ENCODE data around the gene ATP9A. TPM values are rescaled to one million over a fixed set of nuclear protein-coding genes. Genes with fewer than 3 reads are reported as not detected.

Gene ATP9A
- polyA plus RNA-seq, 1 donor from 2014 or later, result 56.1 TPM

- Histone ChIP-seq H3K9me2 (ENCODE audit: insufficient read depth, low read length) (no peaks in the 10 kb centered on the region), H3F3A (ENCODE audit: insufficient read depth, low read length, poor library complexity, severe bottlenecking) (no peaks in the 10 kb centered on the region), H3K9ac (ENCODE audit: low read length) (no peak overlapping the region), H3K9me3 (ENCODE audit: low read length) (no peaks in the 10 kb centered on the region), H4K20me1 (ENCODE audit: insufficient read depth) (no peaks in the 10 kb centered on the region), H3K4me2 (ENCODE audit: low read length) (no peak overlapping the region), H3K4me3 (ENCODE audit: low read length) (no peak overlapping the region), H2AFZ (ENCODE audit: low read depth, low read length) (no peak overlapping the region), H3K27ac (ENCODE audit: low read length) (no peak overlapping the region), H3K36me3 (ENCODE audit: insufficient read depth, low read length) (no peaks in the 10 kb centered on the region), H3K27me3 (ENCODE audit: insufficient read depth, low read depth, low read length) (peaks cover 33% of the 10 kb centered on the region), H3K79me2 (replicated peaks; ENCODE audit: insufficient read depth, low read length) (no peaks in the 10 kb centered on the region)
- no peak for TF ChIP-seq RAD21 (conservative IDR thresholded peaks at IDR 0.05)
Observed at GRCh38 chr20:51565298-51566144, 202.7 kb downstream of the ATP9A start.

- no peak overlapping the region for H3K27ac ChIP-seq (ENCODE audit: low read length)
- H3K79me2 ChIP-seq (replicated peaks; ENCODE audit: insufficient read depth, low read length), result no peaks in the 10 kb centered on the region
- no peaks in the 10 kb centered on the region for H3K9me2 ChIP-seq (ENCODE audit: insufficient read depth, low read length)
- no peak overlapping the region for H3K4me2 ChIP-seq (ENCODE audit: low read length)
- peak overlapping the region; percentile 75 for H3K4me3 ChIP-seq (ENCODE audit: low read length)
- no peak for TF ChIP-seq TAF1 (IDR thresholded peaks at IDR 0.05; ENCODE audit: low read depth)
- no peak for TF ChIP-seq RAD21 (conservative IDR thresholded peaks at IDR 0.05)
- no peak for TF ChIP-seq EP300 (conservative IDR thresholded peaks at IDR 0.05; ENCODE audit: poor library complexity, severe bottlenecking)
- no peak for TF ChIP-seq MXI1 (conservative IDR thresholded peaks at IDR 0.05; ENCODE audit: poor library complexity, severe bottlenecking)
- TF ChIP-seq EZH2 (IDR thresholded peaks at IDR 0.05; ENCODE audit: borderline replicate concordance, insufficient read depth, low read length, poor library complexity, severe bottlenecking), result no peak
- no peak for TF ChIP-seq POLR2AphosphoS5 (IDR thresholded peaks at IDR 0.05)
- no peak for TF ChIP-seq CTCF (IDR thresholded peaks at IDR 0.05; ENCODE audit: poor library complexity, severe bottlenecking)
- no peak for TF ChIP-seq REST (IDR thresholded peaks at IDR 0.05; ENCODE audit: borderline replicate concordance)
- no peak for TF ChIP-seq SMC3 (conservative IDR thresholded peaks at IDR 0.05; ENCODE audit: poor library complexity)
- H3K9me3 ChIP-seq (ENCODE audit: low read length), result no peaks in the 10 kb centered on the region
- no peaks in the 10 kb centered on the region for H3F3A ChIP-seq (ENCODE audit: insufficient read depth, low read length, poor library complexity, severe bottlenecking)
- H2AFZ ChIP-seq (ENCODE audit: low read depth, low read length), result no peak overlapping the region
- no peak overlapping the region for H3K9ac ChIP-seq (ENCODE audit: low read length)
- peaks cover 45% of the 10 kb centered on the region for H3K27me3 ChIP-seq (ENCODE audit: insufficient read depth, low read depth, low read length)
- no peaks in the 10 kb centered on the region for H4K20me1 ChIP-seq (ENCODE audit: insufficient read depth)
- H3K36me3 ChIP-seq (ENCODE audit: insufficient read depth, low read length), result no peaks in the 10 kb centered on the region
Observed at GRCh38 chr20:51563486-51564332, 204.5 kb downstream of the ATP9A start.

Measured in neural cell (in vitro differentiated cells).